HTERT RPE-1 (cell line): ENCODE results near the gene TBX15.

Source experiments
- in situ Hi-C: fragments of 300-500 bp; cut with MboI; formaldehyde crosslinking; loops from 4 replicates; pipeline ENCODE4 v1.14.3; 2020; ENCODE audit warnings: low sequenced_read_pairs

Gene TBX15

GRCh38 chr1:119002028-119002686 is 14.0 kb upstream of the TBX15 start:
- in situ Hi-C loops = no loop called here

DNA sequence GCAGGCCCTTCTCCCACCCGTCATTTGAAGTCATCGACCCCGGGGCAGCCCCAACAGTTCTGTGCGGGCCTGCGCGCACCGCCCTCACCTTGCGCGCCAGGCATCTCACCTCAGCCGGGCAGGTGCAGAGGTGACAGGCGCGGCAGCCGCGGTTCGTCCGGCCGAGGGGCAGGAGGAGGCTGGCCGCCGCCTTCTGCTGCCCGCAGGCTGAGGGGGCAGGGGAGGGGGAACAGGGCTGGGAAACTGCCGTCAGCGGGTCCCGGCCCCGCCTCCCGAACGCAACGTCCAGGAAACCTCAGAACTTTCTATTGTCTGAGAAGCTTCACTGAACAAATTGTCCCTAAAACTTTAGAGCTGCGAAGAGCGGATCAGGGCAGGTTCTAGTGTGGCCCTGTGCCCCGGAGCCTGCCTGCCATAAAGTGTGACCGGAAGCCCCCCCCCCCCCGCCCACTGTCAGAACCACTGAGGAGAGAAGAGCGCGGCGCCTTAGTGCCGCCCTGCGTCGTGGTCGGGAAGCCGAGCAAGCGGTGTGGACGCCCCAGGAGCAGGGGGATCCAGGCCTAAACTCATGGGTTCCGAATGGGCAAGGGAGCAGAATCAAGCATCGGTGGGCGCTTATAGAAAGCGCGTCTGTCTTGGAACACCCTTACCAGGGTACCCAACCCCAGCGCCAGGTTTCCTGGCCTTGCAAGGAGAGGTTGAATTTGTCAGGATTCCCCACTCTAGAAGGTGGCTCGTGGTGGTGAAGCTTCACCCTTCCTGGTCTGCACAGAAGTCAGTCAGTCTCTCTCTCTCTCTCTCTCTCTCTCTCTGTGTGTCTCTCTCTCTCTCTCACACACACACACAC is 13.3 kb upstream of the TBX15 start:
- in situ Hi-C loops = no loop called here

DNA sequence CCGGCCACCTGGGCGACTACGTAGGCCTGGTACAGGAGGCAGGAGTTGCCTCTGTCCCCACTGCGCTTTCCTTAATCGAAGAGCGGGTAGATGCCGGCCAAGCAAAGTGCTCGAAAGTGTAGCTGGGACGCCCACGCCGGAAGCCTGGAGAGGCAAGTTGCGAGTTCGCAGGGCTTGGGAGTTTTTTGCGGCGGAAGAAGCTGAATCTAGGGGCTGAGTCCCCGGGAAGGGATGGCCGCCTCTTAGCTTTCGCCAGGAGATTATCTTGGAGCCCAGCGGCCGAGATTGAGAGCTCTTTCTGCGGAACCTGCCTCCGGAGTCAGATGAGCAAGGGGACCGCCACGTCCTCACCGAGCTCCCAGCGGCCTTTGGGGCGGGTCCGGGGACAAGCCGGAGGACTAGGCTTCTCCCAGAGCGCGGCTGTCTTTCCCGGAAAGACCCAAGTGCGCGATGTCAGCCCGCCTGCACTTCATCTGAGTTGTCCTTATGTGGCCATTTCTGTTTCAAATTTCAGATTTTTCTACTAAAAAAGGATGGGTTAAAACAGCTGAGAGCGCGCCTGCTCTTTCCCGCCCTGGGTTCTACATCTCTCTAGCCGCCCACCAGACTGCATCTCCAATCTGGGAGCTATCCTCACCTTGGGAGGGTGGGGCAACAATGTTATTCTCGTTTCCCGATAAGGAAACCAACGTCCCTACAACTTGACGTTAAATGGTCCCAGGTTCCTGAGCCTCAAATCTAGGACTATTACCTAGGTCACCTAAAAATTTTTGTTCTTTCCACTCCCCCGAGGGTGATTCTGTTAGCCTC is 12.4 kb upstream of the TBX15 start:
- in situ Hi-C loops = no loop called here

DNA sequence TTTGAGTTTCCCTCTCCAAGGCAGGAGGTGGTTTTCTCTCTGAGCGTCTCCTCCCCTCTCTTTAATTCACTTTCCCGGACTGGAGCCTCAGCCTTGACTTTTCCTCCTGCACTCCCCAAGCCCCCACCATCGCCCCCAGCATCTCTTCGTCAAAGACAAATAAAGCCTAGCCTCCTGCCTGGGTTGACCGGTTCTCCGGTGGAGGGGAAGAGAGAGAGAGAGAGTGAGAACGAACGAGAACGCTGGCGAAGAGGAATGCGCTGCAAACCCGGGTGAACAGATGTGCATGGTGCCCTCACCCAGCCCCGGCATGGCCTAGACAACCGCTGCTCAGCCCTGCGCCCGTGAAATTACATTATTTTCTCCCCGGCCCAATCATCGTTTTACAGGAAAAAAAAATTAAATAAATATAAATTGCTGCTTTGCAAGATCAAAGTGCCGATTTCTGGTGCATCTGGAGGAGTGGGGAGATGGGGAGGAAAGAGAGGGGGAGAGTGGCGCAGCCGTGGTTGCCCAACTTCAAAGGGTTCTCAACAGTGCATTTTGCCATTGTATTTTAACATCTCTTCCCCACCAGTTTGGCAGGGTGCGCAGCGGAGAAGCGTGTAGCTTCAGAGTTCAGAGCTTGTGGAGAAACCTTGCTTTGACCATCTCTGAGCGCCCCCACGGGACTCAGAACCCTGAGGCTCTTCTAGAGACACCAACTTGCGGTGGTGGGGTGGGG is 11.4 kb upstream of the TBX15 start:
- in situ Hi-C loops = no loop called here

DNA sequence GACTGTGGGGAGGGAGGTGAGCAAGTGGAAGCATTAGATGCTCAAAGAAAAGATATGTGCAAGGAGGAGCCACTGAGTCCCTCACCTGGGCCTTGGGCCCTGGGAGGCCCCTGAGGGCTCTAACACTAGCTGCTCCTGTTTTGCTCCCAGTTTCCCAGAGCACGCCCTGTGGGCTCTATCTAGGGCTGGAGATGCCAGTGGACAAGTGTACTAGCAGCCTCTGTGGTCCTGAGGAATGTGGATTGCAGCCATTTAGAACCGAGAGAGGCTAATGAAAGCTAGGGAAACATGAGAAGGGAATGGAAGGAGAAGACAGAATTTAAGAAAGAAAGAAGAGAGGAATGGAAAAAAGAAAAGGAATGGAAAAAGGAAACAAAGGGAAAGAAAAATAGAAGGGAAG is 10.0 kb upstream of the TBX15 start:
- in situ Hi-C loops = no loop called here

DNA sequence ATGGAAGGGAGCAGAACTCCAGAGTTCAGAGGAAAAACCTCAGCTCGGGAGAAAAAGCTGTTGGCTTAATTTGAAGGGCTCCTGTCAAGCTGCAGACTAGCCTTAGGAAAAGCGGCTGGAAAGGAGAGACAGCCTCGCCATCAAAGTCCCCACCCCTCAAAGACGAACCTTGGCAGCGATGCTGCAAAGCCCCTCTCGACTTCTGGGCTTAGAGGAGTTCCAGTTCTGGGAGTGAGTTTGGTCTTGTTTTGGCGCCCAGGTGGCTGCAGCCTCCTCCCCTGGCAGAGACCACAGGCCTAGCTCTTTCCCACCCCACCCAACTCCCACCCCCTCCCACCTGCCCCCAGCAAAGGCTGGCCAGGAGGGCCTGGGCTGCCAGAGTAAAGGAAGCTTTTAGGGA is 9.1 kb upstream of the TBX15 start:
- in situ Hi-C loops = no loop called here

- in situ Hi-C loops = no loop called here
Measured at GRCh38 chr1:118995312-118996016, 7.3 kb upstream of the TBX15 start.

GRCh38 chr1:118993700-118994026 is 5.5 kb upstream of the TBX15 start:
- in situ Hi-C loops = no loop called here

- in situ Hi-C loops = no loop called here
Measured at GRCh38 chr1:118992868-118993699, 4.9 kb upstream of the TBX15 start.

DNA sequence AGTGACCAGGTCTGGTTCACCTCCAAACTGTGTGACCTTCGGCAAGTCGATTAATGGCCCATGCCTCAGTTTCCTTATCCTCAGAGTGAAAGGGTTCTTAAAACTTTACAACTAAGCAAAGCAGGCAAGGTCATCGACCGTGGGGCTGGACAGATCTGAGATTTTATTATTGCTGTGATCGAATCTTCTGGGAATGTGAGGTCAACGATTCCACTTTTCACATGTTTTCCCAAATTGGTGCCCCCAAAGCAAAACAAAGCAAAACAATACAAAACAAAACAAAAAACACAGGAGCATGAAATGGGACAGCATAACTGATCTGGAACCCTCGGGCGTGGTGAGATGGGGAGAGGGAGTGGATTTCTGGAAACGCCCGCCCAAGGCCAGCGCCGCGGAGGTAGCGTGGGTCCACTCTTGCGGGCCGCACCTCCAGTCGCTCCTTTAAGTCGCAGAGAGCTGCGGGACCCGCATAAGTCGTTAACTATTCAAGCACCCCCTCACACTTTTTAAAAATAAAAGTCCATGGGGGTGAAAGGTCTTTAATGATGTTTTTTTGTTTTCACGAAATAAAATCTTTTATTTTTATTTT is 4.2 kb upstream of the TBX15 start:
- in situ Hi-C loops = no loop called here

- in situ Hi-C loops = no loop called here
Measured at GRCh38 chr1:118991448-118991847, 3.3 kb upstream of the TBX15 start.

DNA sequence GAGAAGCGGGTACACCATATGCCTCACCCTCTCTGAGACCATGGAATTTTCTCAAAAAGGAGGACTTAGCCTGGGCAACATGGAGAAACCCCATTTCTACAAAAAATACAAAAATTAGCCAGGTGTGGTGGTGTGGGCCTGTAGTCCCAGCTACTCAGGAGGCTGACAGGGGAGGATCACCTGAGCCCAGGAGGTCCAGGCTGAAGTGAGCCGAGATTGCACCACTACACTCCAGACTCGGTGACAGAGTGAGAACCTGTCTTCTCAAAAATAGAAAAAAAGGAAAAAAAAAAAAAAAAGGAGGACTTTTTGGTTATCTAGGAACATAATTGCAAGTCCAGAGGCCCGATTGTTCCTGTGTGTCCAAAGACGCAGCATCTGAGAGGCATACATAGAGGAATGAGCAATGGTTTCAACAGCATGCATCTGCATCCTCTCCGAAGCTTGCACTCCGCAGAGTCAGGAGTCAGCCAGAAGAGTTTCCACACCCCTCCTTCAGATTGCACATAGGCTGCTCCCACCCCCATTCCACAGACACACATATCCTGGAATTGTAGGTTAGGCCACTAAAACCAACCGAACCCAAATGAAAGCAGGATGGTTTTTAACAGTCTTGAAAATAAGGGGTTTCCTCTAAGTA is 2.5 kb upstream of the TBX15 start:
- in situ Hi-C loops = no loop called here

DNA sequence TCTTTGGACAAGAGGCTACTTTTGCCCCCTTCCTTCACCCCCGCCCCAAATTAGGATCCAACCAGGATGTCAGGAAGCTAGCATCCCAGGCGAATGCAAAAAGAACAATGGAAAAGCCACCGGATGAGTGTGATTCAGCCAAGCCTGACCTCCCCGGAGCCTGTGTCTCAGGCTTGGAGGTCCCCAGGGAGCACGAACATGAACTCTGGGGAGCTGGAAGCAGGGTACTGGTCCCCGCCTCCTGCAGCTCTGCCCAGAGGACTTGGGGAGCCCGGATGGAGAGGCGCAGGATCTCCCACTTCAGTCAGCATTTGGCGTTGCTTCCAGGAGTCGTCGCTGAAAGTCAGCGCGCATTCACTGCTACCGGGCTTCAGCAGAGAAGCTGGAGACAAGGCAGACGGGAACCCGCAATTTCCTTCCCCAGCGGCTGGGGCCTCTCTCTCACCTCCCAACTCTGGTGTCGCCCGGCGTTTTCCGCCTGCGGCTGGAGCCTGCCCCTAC is 1.8 kb upstream of the TBX15 start:
- in situ Hi-C loops = no loop called here

DNA sequence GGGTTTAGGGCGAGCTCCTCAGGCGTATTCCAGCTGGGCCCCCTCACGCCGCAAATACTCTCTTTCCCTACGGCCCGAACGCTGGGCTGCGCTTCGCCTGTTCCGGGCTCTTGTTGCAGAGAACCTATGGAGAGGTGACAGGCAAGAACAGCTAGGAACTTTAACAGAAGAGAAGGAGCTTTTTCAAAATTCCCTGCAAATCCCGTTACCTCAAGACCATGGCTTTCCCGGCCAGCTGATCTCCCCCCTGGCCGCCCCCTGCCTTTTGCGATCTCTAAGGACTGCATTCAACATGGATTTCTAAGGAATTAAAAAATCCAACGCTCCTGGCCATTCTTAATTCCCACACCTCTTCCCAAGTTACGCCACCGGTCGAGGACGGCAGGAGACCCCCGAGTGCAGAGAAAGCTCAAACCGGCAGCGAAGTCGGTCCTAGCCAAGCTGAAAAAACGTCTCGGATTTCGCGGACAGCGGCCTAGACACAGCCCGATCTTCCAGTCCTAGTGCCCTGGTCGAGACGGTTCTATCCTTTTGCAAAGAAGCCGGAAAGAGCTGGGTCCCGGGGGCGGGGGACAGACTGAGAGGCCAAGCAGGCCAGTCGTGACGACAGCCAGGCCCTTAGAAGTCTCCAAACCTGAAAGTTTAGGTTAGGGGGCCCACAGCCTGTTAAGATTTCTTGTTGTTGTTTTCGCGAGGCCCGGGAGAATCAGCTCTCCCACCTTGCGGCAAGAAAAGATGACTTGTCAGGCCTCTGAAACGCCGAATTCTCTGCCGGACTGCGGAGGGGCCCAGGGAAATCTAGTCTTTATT is 1.1 kb upstream of the TBX15 start:
- in situ Hi-C loops = no loop called here

DNA sequence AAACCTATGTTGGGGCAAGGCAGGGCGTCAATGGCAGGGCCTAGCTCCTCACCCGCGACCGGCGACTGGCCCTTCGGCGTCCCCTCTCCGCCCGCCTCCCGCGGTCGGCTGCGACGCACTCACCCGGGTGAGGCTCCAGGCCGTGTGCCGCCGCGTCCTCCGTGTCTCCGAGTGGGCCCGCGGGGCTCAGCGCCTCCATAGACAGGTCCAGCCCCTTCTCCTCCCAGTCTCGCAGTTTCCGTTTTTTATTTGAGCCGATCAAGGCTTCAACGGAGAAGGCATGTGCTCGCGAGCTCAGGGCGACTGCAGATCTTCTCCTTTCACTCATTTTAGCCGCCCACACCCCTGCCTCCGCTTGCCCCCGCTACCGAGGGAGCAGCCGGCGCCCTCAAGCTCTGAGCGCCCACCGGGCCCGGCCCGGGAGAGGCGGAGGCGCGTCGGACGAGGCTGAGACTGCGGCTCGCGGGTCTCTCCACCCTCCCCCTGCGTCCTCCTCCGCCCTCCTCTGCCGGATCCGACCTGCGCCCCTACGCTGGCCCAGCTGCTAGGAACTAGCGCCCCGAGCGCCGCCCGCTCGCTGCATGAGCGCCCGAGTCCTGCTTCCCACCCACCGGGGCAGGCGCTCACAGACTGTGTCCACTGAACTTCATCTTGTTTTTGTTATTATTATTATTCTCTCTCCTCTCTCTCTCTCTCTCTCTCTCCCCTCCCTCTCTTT is 516 bp downstream of the TBX15 start:
- in situ Hi-C loops = no loop called here

GRCh38 chr1:118986555-118987467 is 1.3 kb downstream of the TBX15 start:
- in situ Hi-C loops = no loop called here
